Neural cell (in vitro differentiated cells): ENCODE results near the gene NDUFA9. TPM values are rescaled to one million over a fixed set of nuclear protein-coding genes. Genes with fewer than 3 reads are reported as not detected.

Experiments used
- H2AFZ ChIP-seq: fragments of 200-600, 300-800 bp; sonication (generic), shearing (Covaris generic); 2 replicates; pipeline ENCODE4 v1.6.0; 2014; ENCODE audit warnings: low read depth, mild to moderate bottlenecking, antibody characterized with exemption, low read length, moderate library complexity
- H3F3A ChIP-seq: fragments of 200-600 bp; shearing (Covaris generic); 2 replicates; pipeline ENCODE4 v1.6.1; 2016; ENCODE audit warnings: mild to moderate bottlenecking, moderate library complexity, mixed read lengths, antibody characterized with exemption, low read length; ENCODE audit not compliant: insufficient read depth, poor library complexity, severe bottlenecking
- H3K27ac ChIP-seq: fragments of 200-600, 300-800 bp; sonication (generic), shearing (Covaris generic); 2 replicates; pipeline ENCODE4 v1.5.1; 2014; ENCODE audit warnings: mild to moderate bottlenecking, low read length, moderate library complexity
- H3K27me3 ChIP-seq: fragments of 300-800, 200-600 bp; sonication (generic), shearing (Covaris generic); 2 replicates; pipeline ENCODE4 v1.6.0; 2014; ENCODE audit warnings: mild to moderate bottlenecking, low read depth, low read length, moderate library complexity; ENCODE audit not compliant: insufficient read depth
- H3K36me3 ChIP-seq: fragments of 300-800, 200-600 bp; sonication (generic), shearing (Covaris generic); 2 replicates; pipeline ENCODE4 v1.5.1; 2014; ENCODE audit warnings: mild to moderate bottlenecking, antibody characterized with exemption, low read length, moderate library complexity; ENCODE audit not compliant: insufficient read depth
- H3K4me2 ChIP-seq: fragments of 300-800, 200-600 bp; sonication (generic), shearing (Covaris generic); 2 replicates; pipeline ENCODE4 v1.6.0; 2014; ENCODE audit warnings: mild to moderate bottlenecking, low read length
- H3K4me3 ChIP-seq: fragments of 300-800, 200-600 bp; sonication (generic), shearing (Covaris generic); 2 replicates; pipeline ENCODE4 v1.5.1; 2014; ENCODE audit warnings: mild to moderate bottlenecking, low read length, moderate library complexity
- H3K79me2 ChIP-seq: fragments of 200-600 bp; shearing (Covaris generic); replicated peaks from 2 replicates; pipeline ENCODE4 v1.6.0; 2014; ENCODE audit warnings: mild to moderate bottlenecking, low read length, moderate library complexity; ENCODE audit not compliant: insufficient read depth
- H3K9ac ChIP-seq: fragments of 300-800, 200-600 bp; sonication (generic), shearing (Covaris generic); 2 replicates; pipeline ENCODE4 v1.6.1; 2016; ENCODE audit warnings: mild to moderate bottlenecking, low read length, mixed read lengths
- H3K9me2 ChIP-seq: fragments of 200-600 bp; shearing (Covaris generic); 2 replicates; pipeline ENCODE4 v1.6.1; 2016; ENCODE audit warnings: mild to moderate bottlenecking, low read length, mixed read lengths; ENCODE audit not compliant: insufficient read depth
- H3K9me3 ChIP-seq: fragments of 200-600, 300-800 bp; sonication (generic), shearing (Covaris generic); 2 replicates; pipeline ENCODE4 v1.6.1; 2016; ENCODE audit warnings: mild to moderate bottlenecking, mixed run types, low read length, moderate library complexity, mixed read lengths
- H4K20me1 ChIP-seq: fragments of 200-600 bp; shearing (Covaris generic); 2 replicates; pipeline ENCODE4 v1.6.1; 2016; ENCODE audit warnings: mild to moderate bottlenecking, mixed run types; ENCODE audit not compliant: insufficient read depth
- EP300 ChIP-seq: fragments of 450-650 bp; conservative IDR thresholded peaks from 2 replicates; pipeline ENCODE4 v1.6.1; 2014; ENCODE audit warnings: antibody characterized with exemption, mild to moderate bottlenecking, moderate library complexity; ENCODE audit not compliant: poor library complexity, severe bottlenecking
- EZH2 ChIP-seq: fragments of 200-600, 300-800 bp; shearing (Covaris generic), sonication (generic); IDR thresholded peaks from 2 replicates; pipeline ENCODE4 v1.6.1; 2014; ENCODE audit warnings: antibody characterized with exemption, low read length, borderline replicate concordance, mild to moderate bottlenecking; ENCODE audit not compliant: insufficient read depth, poor library complexity, severe bottlenecking
- MXI1 ChIP-seq: fragments of 450-650 bp; conservative IDR thresholded peaks from 2 replicates; pipeline ENCODE4 v1.6.1; 2014; ENCODE audit warnings: antibody characterized with exemption, mild to moderate bottlenecking; ENCODE audit not compliant: poor library complexity, severe bottlenecking
- POLR2AphosphoS5 ChIP-seq: IDR thresholded peaks from 2 replicates; pipeline ENCODE4 v1.6.1; 2012
- RAD21 ChIP-seq: fragments of 450-650 bp; conservative IDR thresholded peaks from 2 replicates; pipeline ENCODE4 v1.6.1; 2014; ENCODE audit warnings: antibody characterized with exemption, mild to moderate bottlenecking, moderate library complexity
- SMC3 ChIP-seq: fragments of 450-650 bp; conservative IDR thresholded peaks from 2 replicates; pipeline ENCODE4 v1.6.1; 2014; ENCODE audit warnings: antibody characterized with exemption, mild to moderate bottlenecking, moderate library complexity; ENCODE audit not compliant: poor library complexity
- TAF1 ChIP-seq: IDR thresholded peaks from 2 replicates; pipeline ENCODE4 v1.6.1; 2012; ENCODE audit warnings: low read depth
- polyA plus RNA-seq: library from polyadenylated mRNA; depleted of rRNA; stranded (reverse); fragments of >200 nt; gene quantifications from 2 replicates; pipeline ENCODE4 v1.2.3, GENCODE V29; 2014
- TF ChIP-seq, protein P1 (sequence below): IDR thresholded peaks from 2 replicates; pipeline ENCODE4 v1.6.1; 2012; ENCODE audit warnings: borderline replicate concordance
- TF ChIP-seq, protein P2 (sequence below): fragments of 450-650 bp; IDR thresholded peaks from 2 replicates; pipeline ENCODE4 v1.5.1; 2014; ENCODE audit warnings: antibody characterized with exemption, mild to moderate bottlenecking, moderate library complexity; ENCODE audit not compliant: poor library complexity, severe bottlenecking

NDUFA9 gene
- polyA plus RNA-seq, 1 donor from 2014 or later: 73.3 TPM

- H3K4me3 ChIP-seq: no peak overlapping the region
- TF ChIP-seq EZH2: no peak
- no peak for TF ChIP-seq MXI1
- TF ChIP-seq POLR2AphosphoS5: no peak
- TF ChIP-seq, protein P1, sequence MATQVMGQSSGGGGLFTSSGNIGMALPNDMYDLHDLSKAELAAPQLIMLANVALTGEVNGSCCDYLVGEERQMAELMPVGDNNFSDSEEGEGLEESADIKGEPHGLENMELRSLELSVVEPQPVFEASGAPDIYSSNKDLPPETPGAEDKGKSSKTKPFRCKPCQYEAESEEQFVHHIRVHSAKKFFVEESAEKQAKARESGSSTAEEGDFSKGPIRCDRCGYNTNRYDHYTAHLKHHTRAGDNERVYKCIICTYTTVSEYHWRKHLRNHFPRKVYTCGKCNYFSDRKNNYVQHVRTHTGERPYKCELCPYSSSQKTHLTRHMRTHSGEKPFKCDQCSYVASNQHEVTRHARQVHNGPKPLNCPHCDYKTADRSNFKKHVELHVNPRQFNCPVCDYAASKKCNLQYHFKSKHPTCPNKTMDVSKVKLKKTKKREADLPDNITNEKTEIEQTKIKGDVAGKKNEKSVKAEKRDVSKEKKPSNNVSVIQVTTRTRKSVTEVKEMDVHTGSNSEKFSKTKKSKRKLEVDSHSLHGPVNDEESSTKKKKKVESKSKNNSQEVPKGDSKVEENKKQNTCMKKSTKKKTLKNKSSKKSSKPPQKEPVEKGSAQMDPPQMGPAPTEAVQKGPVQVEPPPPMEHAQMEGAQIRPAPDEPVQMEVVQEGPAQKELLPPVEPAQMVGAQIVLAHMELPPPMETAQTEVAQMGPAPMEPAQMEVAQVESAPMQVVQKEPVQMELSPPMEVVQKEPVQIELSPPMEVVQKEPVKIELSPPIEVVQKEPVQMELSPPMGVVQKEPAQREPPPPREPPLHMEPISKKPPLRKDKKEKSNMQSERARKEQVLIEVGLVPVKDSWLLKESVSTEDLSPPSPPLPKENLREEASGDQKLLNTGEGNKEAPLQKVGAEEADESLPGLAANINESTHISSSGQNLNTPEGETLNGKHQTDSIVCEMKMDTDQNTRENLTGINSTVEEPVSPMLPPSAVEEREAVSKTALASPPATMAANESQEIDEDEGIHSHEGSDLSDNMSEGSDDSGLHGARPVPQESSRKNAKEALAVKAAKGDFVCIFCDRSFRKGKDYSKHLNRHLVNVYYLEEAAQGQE: no peak
- no peak for TF ChIP-seq TAF1
- TF ChIP-seq RAD21: no peak
- TF ChIP-seq SMC3: no peak
- TF ChIP-seq, protein P2, sequence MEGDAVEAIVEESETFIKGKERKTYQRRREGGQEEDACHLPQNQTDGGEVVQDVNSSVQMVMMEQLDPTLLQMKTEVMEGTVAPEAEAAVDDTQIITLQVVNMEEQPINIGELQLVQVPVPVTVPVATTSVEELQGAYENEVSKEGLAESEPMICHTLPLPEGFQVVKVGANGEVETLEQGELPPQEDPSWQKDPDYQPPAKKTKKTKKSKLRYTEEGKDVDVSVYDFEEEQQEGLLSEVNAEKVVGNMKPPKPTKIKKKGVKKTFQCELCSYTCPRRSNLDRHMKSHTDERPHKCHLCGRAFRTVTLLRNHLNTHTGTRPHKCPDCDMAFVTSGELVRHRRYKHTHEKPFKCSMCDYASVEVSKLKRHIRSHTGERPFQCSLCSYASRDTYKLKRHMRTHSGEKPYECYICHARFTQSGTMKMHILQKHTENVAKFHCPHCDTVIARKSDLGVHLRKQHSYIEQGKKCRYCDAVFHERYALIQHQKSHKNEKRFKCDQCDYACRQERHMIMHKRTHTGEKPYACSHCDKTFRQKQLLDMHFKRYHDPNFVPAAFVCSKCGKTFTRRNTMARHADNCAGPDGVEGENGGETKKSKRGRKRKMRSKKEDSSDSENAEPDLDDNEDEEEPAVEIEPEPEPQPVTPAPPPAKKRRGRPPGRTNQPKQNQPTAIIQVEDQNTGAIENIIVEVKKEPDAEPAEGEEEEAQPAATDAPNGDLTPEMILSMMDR: no peak
- TF ChIP-seq EP300: no peak
- no peak overlapping the region for H2AFZ ChIP-seq
- no peaks in the 10 kb centered on the region for H3K9me2 ChIP-seq
- H3K27ac ChIP-seq: no peak overlapping the region
- H3K27me3 ChIP-seq: no peaks in the 10 kb centered on the region
- H3K36me3 ChIP-seq: peaks cover 11% of the 10 kb centered on the region
- no peak overlapping the region for H3K4me2 ChIP-seq
- peaks cover 48% of the 10 kb centered on the region for H3K79me2 ChIP-seq
- H3F3A ChIP-seq: no peaks in the 10 kb centered on the region
- no peaks in the 10 kb centered on the region for H3K9me3 ChIP-seq
- H3K9ac ChIP-seq: no peak overlapping the region
- no peaks in the 10 kb centered on the region for H4K20me1 ChIP-seq
These were observed 4.8 kb downstream of the NDUFA9 start for GRCh38 chr12:4653691-4654090.

DNA sequence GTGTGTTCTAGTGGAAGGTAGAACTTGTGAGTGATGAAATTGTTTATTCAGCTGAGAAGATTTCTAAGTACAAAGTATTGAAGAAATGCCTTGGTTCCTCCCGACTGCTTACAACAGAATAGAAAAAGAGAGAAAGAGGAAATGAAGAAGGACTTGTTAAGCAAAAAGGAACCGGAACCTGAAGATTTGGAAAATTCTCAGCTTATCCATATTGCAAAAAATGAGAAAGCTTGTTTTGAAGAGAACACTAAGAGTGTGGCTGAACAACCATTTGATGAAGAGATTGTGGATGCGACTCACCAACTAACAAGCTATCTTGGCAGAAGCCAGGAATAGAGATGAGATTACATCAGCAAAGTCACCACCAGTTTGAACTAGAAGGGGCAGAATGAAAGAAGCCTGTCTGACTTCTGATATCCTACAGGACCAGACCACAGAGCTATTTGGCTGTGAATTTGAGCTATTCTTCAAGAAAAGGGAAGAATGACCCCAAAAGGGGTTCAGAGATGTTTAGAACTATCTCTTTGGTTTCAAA is 15.1 kb downstream of the NDUFA9 start:
- Histone ChIP-seq H3K9me3 (peaks cover 3% of the 10 kb centered on the region), H3K27me3 (no peaks in the 10 kb centered on the region), H3K9me2 (no peaks in the 10 kb centered on the region), H3F3A (no peaks in the 10 kb centered on the region), H3K36me3 (peaks cover 27% of the 10 kb centered on the region), H3K27ac (no peak overlapping the region), H3K4me3 (no peak overlapping the region), H3K79me2 (peaks cover 6% of the 10 kb centered on the region), H4K20me1 (no peaks in the 10 kb centered on the region), H3K9ac (no peak overlapping the region), H2AFZ (no peak overlapping the region), H3K4me2 (no peak overlapping the region)
- TF ChIP-seq TAF1: no peak

DNA sequence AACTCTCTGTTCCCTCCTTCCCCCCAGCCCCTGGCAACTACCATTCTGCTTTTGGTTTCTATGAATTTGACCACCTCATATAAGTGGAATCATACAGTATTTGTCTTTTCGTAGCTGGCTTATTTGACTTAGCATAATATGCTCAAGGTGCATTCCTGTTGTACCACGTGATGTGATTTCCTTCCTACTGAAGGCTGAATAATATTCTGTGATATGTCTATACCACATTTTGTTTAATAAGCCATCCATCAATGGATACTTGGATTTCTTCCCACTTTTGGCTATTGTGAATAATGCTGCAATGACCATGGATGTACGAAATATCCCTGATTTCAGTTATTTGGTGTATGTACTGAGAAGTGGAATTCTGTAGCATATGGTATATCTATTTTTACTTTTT is 16.3 kb downstream of the NDUFA9 start:
- Histone ChIP-seq H3K4me2 (no peak overlapping the region), H3K36me3 (peaks cover 20% of the 10 kb centered on the region), H3K79me2 (peaks cover 6% of the 10 kb centered on the region), H3K27me3 (no peaks in the 10 kb centered on the region), H2AFZ (no peak overlapping the region), H3F3A (no peaks in the 10 kb centered on the region), H3K9ac (no peak overlapping the region), H3K27ac (no peak overlapping the region), H3K9me2 (no peaks in the 10 kb centered on the region), H3K9me3 (peaks cover 3% of the 10 kb centered on the region), H4K20me1 (no peaks in the 10 kb centered on the region), H3K4me3 (no peak overlapping the region)
- TF ChIP-seq, protein P1: no peak
- TF ChIP-seq, protein P2: no peak
- TF ChIP-seq POLR2AphosphoS5 (no peak), EP300 (no peak), RAD21 (no peak), TAF1 (no peak), EZH2 (no peak), SMC3 (no peak), MXI1 (no peak)
